Activated CD4-positive, alpha-beta T cell treated with anti-CD3 and anti-CD28 coated beads, Interleukin-2, amount 50 U/mL, for 1 hour (primary cell): ENCODE data around the gene ATIC.
"Not testable (repeated sequence)": the region's sequence is repeated elsewhere in the genome, so short reads cannot be mapped to it uniquely, and the experiment has no call there.

ENCODE experiments used
- DNase-seq: peaks from one replicate; pipeline ENCODE4 v3.0.0-alpha.2; 2020

The ATIC gene

DNA sequence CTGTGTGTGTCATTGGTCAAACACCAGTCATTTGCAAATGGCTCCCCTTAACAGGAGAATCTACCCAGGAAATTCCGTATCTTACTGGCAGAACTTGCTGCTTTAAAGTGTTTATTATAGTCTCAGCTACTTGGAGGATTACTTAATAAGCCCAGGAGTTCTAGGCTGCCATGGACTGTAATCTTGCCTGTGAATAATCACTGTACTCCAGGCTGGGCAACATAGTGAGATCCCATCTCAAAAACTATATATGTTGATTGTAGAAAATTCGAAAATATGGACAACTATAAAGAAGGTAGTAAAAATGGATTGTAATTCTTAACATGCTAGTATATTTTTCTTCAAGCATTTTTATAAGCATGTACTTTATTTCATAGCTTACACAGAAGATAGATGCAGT is 4.5 kb downstream of the ATIC start:
- DNase-seq, result no peak

DNA sequence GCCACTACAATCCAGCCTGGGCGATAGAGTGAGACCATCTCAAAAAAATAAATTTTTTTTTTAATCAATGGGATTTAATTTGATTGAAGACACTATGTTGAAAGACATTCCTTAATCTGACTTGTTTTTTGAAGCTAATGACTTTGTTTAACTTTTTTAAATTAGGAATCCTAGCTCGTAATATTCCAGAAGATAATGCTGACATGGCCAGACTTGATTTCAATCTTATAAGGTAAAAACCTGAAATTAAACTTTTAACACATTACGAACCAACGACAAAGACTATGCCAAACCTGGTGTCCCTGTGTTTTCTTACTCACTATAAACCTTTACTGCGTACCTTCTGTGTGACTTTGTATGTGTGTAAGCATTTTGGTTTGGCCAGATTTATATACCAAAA is 7.6 kb downstream of the ATIC start:
- DNase-seq, result no peak

DNA sequence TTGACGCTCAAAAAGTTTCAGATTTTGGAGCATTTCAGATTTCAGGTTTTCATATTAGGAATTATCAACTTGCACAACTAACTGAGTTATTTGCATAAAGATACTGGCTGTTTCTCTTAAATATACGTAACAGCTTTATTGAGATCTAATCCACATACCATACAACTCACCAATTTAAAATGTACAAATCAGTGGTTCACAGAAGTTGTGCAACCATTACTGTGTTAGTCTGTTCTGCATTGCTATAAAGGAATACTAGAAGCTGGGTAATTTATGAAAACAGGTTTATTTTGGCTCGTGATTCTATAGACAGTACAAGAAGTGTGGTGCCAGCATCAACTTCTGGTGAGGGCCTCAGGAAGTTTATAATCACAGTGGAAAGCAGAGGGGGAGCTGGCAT is 8.2 kb downstream of the ATIC start:
- DNase-seq, result no peak

DNA sequence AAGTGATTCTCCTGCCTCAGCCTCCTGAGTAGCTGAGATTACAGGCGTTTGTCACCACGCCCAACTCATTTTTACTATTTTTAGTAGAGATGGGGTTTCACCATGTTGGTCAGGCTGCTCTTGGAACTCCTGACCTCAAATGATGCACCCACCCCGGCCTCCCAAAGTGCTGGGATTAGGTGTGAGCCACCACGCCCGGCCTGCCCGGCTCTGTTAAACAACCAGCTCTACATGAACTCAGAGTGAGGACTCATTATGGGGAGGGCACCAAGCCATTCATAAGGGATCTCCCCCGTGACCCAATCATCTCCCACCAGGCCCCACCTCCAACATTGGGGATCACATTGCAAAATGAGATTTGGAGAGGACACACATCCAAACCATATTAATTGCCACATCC is 8.8 kb downstream of the ATIC start:
- no peak for DNase-seq

DNA sequence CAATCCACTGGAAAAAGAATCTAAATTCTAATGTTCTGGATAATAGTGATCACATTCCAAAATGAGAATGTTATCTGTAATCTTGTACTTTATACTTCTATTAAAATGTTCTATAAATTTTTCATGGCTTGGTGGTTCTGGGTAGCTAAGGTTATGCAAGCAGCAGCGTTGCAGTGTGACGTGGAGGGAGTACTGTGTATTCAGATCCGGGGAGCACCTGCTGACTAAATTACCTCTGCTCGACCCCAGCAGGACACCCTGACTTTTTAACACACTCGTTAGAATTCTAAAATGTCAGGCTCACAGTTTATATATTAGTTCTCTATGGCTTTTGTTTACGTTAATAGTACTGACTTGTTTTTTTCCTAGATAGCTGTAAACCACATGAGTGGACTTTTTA is 13.0 kb downstream of the ATIC start:
- no peak for DNase-seq

DNA sequence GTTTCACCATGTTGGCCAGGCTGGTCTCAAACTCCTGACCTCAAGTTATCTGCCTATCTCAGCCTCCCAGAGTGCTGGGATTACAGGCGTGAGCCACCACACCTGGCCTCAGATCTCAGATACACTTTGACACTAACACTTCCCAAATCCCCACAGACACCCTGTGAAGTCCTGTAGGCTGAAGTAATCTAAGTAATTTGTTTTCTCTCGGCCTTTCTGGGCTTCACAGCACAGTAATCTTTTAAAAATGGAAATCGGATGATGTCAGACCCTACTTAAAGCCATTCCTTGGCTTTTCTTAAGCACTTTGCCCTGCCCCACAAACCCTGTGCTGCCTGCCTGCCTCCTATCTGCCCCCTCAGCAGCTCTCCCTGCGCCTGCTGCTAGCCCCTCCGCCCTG is 16.2 kb downstream of the ATIC start:
- no peak for DNase-seq

DNA sequence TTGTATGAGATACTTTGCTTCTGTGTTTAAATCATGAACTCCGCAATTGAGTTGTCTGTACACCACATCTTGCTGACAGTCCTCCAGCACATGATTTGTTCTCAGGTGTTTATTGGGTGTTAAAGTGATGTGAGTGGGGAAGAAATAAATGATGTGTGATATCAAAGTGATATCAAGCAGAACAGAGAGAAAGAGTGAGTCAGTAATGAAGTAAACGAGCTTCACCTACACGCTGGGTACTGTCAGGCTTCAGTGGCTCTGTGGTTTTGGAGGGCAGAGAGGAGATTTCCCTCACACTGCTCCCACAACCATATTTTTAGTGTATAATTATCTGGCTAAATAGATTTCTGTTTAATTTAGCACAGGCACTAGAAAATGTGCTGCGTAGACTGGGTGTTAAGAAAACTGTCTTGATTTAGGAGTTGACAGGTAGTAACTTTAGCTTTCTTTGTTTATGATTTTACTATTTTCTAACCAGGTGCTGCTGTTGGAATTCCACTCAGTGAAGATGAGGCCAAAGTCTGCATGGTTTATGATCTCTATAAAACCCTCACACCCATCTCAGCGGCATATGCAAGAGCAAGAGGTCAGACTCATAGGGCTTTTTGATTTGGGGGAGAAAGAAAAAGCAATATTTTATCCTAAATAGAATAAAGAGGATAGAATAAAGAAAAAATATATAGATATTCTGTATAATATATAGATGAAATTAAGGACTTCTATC is 21.2 kb downstream of the ATIC start:
- no peak for DNase-seq

DNA sequence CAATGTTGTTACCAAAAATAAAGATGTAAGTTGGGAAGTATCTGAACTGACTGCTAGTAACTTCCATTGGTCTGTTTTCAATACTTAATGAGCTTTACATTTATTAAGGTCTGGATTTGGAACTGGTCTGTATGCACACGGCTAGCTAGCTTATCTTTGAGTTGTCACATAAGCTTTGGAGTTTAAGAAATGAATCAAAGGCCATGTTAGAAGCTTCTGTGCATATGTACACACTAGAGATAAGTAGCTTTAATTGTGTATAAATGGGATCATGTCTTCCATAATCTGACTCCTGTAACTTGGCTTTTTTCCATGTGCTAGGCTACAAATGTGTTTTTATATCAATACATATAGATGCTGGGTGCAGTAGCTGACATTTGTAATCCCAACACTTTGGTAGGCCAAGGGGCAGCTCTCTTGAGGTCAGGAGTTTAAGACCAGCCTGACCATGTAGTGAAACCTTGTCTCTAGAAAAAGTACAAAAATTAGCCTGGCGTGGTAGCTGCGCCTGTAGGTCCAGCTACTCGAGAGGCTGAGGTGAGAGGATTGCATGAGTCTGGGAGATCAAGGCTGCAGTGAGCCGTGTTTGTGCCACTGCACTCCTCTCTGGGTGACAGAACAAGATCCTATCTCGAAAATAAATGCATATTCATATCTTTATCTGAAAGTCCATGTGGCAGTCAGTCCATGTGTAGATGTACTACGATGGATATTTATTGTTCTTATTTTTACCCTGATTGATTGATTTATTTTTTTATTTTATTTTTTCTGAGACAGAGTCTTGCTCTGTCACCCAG is 27.2 kb downstream of the ATIC start:
- no peak for DNase-seq

DNA sequence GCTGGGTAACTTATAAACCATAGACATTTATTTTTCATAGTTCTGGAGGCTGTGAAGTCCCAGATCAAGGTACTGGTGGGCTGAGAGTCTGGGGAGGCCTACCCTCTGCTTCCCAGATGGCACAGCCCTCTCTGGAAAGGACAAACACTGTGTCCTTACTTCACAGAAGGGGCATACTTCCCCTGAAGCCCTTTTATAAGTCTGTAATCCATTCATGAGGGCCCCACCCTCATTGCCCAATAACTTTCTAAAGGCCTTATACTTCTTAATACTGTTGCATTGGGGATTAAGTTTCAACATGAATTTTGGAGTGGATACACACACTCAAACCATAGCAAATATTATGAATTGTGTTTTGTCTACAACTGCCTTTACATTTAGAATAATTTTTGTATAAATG is 36.0 kb downstream of the ATIC start:
- DNase-seq, result no peak

DNA sequence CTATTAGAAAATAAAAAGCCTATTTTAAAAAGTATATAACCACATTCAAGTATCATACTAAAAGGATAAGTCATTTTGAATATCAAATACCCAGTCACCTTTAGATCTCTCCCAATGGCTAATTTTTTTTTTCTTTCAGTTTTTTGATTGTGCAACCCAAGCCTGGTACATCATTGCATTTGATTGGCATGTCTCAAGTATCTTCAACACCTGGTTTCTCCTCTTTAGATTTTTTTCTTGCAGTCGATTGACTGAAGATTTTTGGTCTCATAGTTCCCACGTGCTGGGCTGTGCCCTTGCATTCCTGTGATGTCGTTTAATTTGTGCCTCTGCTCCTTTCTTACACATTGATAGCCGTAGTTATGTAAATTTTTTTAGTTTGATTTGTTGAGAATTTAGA is 40.7 kb downstream of the ATIC start:
- no peak for DNase-seq

DNA sequence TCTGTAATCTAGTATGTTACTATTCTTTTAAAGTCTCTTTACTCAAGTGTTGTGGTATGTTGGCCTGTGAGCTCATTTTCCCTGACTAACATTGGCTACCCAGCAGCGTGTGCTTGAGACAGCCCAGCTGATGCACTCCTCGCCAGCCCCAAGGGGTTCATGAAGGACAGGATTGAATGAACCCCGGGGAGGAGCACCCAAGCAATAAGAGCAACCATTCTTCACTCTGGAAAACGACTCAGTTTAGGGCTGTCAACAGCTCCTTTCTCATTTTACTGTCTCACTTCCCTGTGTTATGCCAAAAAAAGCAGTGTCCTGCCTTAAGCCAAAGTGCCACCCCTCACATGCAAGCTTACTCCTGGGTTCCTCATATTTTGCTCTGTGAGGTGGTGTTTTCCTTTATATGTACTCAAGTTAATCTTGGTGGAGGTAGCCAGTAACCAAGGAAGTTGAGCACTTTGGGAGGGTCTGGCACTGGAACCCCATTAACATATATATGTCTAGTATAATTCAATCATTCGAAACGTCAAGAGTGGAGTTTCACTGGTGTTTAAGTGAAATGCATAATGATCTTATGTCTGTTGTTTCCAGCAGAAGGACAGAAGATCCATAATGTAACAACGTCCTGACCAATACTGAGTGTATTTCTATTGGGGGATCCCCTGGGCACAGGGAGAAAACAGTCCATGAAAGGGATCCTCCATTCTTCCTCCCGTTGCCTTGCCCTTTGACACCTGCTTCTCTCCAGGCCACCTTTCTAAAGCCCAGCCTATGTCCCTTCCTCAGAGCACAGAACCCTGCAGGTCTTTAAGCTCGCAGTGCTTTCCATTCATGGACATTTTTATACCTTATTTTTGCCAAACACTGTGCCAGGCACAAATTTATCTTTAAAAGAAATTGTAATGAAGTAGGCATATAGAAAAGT is 43.2 kb downstream of the ATIC start:
- no peak for DNase-seq

DNA sequence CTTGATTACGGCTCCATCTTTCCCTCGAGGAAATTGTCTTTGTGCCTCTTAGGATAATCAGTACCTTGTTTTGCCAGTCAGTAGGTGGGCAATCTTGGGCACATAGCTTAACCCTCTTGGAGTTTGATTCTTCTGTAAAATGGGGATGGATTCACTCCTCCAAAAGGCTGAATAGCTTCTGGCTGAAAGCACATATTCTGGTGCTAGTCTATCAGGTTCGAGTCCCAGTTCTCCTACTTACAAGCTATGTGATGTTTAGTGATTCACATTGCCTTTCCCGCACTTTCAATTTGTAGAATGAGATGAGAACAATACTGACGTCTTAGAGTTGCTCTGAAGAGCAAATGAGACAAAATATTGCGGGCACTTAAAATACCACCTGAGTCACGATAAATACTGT is 43.9 kb downstream of the ATIC start:
- DNase-seq, result no peak

DNA sequence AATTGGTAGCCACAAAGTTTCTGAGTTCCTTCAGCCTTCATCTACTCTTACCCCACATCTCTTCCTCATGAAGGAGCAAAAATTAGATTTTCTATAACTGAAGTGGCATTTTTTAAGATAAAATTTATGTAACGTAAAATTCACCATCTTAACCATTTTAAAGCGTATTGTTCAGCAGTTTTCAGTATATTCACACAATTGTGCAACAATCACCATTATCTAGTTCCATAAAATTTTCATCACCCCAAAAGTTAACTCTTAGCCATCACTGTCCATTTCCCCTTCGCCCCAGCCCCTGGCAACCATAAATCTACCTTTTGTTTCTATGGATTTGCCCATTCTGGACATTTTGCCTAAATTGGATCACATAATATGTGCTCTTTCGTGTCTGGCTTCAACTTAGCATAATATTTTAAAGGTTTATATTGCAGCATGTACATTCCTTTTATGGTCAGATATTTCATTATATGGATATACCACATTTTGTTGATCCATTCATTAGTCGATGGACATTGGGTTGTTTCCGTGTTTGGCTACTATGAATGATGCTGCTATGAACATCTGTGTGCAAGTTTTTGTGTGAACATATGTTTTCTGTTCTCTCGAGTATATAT is 44.6 kb downstream of the ATIC start:
- DNase-seq, result no peak

DNA sequence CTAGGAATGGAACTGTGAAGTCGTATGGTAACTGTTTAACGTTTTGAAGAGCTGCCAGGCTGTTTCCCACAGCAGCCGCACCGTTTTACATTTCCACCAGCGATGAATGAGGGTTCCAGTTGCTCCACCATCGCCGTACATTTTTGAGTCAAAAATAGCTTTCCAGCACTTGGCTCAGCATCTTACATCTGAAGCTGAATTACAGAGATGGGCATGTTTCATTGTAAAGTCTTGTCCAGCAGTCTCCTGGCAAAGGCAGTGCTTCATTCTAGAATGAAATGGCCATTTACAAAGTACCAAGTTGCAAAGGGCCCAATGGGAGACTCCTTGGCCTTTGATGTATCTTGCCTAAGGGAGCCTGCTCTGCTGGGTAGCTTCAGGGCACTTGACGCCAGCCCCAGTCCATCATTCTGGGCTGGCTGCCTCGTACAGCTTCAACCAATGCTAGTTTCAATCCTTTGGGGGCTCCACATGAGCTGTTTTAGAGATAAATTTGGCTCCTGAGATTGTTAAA is 45.1 kb downstream of the ATIC start:
- no peak for DNase-seq

DNA sequence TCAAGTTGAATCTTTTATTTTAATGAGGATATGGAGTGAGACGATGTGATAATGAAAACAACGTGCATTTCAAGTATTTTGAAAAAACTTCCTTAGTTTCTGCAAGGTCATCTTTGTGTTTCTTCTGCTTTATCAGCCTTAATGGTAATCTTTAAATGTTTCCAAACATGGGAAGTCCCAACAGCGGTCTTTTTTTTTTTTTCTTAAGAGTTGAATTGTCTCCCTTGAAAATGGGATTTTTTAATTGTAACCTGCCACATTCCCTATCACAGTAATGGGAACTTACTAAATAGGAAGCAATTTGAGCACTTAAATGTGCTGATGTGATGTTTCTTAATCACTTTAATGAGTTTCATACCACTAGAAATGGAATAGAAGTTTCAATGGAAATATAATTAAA is 45.8 kb downstream of the ATIC start:
- no peak for DNase-seq

DNA sequence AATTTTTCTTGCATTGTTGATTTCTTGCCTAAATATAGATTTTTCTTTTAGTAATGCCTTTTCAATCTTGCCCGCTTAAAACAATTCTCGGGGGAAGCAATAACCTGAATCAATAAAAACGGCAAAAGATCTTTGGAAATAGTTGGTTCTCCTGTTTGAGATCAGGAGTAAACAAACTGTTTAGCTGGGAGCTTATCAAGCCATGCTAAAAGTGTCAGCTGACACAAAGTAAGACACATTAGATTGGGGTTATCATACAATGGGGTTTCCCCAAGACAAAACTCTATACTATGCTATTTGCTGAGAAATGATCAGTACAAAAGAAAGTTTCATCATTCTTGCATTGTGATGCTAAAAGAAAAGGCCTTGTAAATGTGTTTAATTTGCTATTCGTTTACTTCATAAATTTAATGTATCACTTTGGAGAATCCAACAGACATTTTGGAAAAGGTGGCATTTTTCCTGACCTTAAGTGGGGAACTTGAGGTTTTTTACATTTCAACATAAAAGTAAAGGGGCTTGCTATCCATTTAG is 46.5 kb downstream of the ATIC start:
- no peak for DNase-seq

DNA sequence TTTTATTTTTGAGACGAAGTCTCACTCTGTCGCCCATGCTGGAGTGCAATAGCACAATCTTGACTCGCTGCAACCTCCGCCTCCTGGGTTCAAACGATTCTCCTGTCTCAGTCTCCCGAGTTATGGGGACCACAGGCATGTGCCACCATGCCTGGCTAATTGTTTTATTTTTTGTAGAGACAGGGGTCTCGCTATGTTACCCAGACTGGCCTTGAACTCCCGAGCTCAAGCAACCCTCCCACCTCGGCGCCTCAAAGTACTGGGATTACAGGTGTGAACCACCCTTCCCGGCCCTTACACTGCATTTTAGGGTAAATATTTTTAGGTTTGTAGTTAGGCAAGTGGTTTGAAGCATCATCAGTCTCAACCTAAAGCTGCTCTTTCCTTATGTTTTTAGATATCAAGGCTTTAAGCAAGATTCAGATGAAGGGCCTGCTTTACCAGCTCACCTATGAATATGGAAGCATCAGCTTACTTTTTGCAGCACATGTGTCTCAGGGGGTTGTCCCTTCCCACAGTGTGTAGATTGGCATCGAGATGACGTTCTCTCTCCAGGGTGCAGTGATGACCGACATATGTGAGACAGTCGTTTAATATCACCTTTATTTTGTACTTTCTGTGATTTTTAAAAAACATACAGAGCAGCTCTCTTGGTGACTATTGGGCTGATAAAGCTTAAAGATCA is 47.2 kb downstream of the ATIC start:
- no peak for DNase-seq

DNA sequence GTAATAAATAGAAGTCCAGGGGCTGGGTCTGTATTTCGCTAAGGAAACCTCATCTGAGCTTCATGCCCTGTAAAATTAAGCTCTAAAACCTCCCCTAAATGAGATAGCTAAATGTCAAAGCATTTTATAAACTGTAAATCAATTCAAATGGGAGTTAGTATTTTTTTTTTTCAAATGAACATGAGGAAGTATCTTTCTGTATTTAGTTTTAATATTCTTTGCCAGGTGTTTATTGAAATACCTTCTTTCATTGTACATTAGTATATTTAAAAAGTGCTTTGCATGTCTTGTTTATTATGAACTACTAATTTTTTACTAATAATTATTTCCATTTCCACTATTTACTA is 47.7 kb downstream of the ATIC start:
- no peak for DNase-seq

DNA sequence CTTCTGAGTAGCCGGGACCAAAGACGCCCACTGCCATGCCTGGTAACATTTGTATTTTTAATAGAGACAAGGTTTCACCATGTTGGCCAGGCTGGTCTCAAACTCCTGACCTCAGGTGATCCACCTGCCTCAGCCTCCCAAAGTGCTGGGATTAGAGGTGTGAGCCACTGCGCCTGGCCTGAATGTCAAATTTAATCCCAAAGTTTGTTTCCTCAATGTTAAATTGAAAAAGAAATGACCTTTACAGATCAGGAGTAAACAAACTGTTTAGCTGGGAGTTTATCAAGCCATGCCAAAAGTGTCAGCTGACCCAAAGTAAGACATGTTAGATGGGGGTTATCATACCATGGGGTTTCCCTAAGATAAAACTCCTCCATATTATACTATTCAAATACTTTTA is 48.2 kb downstream of the ATIC start:
- not testable (repeated sequence) for DNase-seq

DNA sequence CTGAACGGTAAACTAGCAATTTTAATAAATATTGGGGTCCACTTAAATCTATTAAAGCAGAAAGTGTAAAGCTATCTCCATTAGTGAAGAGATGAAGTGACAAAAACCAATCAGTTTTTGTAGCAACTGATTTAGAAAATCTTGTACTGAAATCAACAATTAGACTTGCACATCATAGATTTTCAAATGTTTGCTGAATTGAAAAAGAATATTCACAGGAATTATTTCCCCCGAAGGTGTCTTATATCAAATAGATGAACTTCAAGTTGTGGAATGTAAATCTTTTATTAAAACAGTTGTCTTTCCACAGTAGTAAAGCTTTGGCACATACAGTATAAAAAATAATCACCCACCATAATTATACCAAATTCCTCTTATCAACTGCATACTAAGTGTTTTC is 48.7 kb downstream of the ATIC start:
- no peak for DNase-seq

DNA sequence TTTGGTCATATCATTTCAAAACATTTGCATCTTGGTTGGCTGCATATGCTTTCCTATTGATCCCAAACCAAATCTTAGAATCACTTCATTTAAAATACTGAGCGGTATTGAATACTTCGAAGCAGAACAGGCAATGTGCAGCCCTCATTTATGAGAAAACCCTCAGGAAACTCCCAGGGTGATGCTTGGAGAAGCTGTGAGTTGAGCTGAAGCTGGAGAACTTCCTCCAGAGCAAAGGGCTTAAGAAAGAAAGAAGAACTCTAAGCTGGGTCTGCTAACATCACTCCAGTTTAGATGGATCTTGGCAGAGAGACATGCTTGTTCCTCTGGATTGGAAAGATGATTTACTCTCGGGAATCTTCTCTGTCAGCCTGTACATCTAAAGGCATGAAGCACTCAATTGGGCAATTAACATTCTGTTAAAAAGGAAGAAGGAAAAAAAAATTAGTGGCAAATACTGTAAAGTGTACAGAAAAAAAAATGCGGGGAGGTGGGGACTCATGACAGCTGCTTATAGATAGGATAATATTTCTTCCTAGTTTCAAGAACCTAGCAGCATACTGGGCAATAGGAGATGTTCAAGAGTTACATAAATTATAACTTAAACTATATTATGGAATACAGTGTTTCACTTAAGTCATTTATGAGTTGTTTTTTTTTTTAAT is 49.5 kb downstream of the ATIC start:
- DNase-seq, result no peak
